Breast epithelium (tissue), 3 donors: ENCODE data around the gene SFXN3.

ENCODE experiments used
- CTCF ChIP-seq, 3 donors: fragments of 450-650 bp; IDR thresholded peaks; one replicate each; pipeline ENCODE4 v1.5.1; 2016 to 2017; ENCODE audit warnings: antibody characterized with exemption in 3 of 3, mild to moderate bottlenecking in 3 of 3, moderate library complexity in 3 of 3
- POLR2AphosphoS5 ChIP-seq, 3 donors: sonication (generic); formaldehyde crosslinking; IDR thresholded peaks; one replicate each; pipeline ENCODE4 v1.6.1; 2017; ENCODE audit warnings: antibody characterized with exemption in 3 of 3

- TF ChIP-seq CTCF (IDR thresholded peaks at IDR 0.05) (no peak), POLR2AphosphoS5 (IDR thresholded peaks at IDR 0.05) (no peak)
These were observed 43.4 kb upstream of the SFXN3 start for GRCh38 chr10:100987685-100988049.
